Measurements from ENCODE around the gene YIPF4.

DNA sequence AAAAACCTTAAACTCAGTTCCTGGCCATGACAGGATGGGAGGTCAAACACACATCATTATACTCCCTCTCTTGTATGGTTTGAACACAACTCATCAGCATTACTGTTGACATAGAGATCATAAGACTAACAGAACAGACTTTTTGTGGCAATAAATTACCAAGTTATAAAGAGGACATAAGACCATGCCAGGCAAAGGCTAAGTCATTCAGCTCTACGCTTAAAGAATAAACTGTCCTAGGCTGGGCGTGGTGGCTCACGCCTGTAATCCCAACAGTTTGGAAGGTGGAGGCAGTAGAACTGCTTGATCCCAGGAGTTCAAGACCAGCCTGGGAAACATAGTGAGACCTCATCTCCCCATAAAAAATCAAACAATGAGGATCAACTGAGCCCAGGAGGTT is 29.4 kb upstream of the YIPF4 start:
- TF ChIP-seq, protein P1, sequence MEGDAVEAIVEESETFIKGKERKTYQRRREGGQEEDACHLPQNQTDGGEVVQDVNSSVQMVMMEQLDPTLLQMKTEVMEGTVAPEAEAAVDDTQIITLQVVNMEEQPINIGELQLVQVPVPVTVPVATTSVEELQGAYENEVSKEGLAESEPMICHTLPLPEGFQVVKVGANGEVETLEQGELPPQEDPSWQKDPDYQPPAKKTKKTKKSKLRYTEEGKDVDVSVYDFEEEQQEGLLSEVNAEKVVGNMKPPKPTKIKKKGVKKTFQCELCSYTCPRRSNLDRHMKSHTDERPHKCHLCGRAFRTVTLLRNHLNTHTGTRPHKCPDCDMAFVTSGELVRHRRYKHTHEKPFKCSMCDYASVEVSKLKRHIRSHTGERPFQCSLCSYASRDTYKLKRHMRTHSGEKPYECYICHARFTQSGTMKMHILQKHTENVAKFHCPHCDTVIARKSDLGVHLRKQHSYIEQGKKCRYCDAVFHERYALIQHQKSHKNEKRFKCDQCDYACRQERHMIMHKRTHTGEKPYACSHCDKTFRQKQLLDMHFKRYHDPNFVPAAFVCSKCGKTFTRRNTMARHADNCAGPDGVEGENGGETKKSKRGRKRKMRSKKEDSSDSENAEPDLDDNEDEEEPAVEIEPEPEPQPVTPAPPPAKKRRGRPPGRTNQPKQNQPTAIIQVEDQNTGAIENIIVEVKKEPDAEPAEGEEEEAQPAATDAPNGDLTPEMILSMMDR (conservative IDR thresholded peaks at IDR 0.05), result no peak
- TF ChIP-seq EZH2 (IDR thresholded peaks at IDR 0.05; ENCODE audit: low read depth), result no peak

Data from PC-9 (cell line).